SK-N-SH (cell line): ENCODE data around the gene CHRNE.

Experiments used
- EZH2phosphoT487 ChIP-seq: fragments of 200-600 bp; sonication (generic); IDR thresholded peaks from 2 replicates; pipeline ENCODE4 v1.6.1; 2017; ENCODE audit warnings: low read depth, mixed run types, mild to moderate bottlenecking, antibody characterized with exemption, moderate library complexity, borderline replicate concordance
- GABPA ChIP-seq: IDR thresholded peaks from 2 replicates; pipeline ENCODE4 v1.4.0; 2012; ENCODE audit warnings: low read depth, mild to moderate bottlenecking
- RAD21 ChIP-seq: IDR thresholded peaks from 2 replicates; pipeline ENCODE4 v1.6.1; 2012; ENCODE audit warnings: mild to moderate bottlenecking, low read length
- TF ChIP-seq, protein P1 (sequence below): fragments of 200-600 bp; sonication (generic); IDR thresholded peaks from 2 replicates; pipeline ENCODE4 v1.6.1; 2017; ENCODE audit warnings: antibody characterized with exemption, mild to moderate bottlenecking, moderate library complexity

DNA sequence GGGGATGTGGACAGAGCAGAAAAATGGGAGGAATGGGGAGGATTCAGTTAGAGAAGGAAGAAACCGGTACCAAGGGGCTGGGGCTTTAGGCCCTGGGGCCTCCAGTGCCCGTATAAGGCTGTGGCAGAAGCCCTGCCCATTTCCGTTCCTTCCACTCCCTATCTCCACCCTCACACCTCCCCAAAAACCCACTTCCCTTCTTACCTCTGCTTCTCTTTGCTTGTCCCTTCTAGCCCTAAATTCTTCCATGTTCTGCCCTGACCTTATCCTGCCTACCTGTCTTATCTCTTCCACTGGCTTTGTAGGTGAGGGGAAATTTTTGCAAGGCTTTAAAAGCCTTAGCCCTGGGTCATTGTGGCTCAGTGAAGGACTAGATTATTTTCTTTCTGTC, 41.3 kb upstream of the CHRNE start:
- no peak for TF ChIP-seq GABPA
- TF ChIP-seq, protein P1, sequence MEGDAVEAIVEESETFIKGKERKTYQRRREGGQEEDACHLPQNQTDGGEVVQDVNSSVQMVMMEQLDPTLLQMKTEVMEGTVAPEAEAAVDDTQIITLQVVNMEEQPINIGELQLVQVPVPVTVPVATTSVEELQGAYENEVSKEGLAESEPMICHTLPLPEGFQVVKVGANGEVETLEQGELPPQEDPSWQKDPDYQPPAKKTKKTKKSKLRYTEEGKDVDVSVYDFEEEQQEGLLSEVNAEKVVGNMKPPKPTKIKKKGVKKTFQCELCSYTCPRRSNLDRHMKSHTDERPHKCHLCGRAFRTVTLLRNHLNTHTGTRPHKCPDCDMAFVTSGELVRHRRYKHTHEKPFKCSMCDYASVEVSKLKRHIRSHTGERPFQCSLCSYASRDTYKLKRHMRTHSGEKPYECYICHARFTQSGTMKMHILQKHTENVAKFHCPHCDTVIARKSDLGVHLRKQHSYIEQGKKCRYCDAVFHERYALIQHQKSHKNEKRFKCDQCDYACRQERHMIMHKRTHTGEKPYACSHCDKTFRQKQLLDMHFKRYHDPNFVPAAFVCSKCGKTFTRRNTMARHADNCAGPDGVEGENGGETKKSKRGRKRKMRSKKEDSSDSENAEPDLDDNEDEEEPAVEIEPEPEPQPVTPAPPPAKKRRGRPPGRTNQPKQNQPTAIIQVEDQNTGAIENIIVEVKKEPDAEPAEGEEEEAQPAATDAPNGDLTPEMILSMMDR = no peak
- TF ChIP-seq RAD21 = no peak
- TF ChIP-seq EZH2phosphoT487 = no peak
